DMS53 treated with DMSO at 0.1 percent for 48 hours (cell line): Measurements from ENCODE around the gene IFT57.

Source experiments
- DNase-seq: peaks from one replicate; lab custom pipeline; 2025; ENCODE audit not compliant: unreplicated experiment; lab: John Stamatoyannopoulos, UW

The IFT57 gene

DNA sequence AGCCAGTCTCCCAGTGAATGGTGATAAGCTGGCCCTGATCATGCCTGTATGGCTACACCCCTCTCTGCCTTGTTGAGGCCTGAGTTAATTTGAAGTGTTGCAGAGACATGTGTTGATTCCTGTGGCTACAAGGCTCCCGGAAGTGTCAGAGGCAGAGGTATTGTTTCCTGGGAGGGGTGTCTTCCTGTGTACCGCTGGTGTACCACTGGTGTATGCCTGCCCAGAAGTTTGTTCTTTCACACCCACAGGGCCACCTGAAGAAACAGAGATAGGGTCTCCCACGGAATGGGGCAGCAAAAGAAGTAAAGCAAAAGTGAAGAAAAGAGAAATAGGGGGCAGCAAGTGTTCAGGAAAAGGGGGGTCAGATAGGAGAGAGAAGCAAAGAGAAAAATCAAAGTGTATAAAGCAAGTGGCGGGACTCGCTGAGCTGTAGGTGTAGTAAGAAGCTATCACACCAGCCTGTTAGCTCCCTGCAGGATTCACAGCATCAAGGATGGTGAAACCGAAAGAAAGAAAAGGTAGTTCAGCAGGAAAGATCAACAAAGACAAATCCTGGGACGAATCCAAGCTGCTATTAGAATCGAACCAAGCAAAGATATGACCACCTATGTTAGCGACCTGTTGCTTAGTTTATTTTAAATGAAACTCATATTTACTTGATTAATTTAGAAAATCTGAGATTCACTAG, 94.8 kb downstream of the IFT57 start:
- no peak for DNase-seq

DNA sequence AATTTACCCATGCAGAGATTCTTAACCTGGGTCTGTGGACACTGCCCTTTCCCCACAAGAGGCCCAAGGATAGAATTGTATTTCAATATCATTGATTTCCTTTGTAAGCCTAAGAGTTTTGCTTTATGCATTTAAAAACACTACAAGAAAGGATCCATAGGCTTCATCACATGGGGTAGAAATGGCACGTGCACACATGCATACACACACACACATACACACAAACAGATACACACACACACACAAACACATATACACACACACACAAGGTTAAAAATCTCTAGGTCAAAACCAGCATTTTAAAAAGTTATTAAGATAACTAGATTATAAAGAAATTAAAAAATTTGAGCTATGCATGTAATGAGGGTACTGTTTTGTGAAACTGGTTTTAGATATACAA, 95.9 kb downstream of the IFT57 start:
- no peak for DNase-seq

DNA sequence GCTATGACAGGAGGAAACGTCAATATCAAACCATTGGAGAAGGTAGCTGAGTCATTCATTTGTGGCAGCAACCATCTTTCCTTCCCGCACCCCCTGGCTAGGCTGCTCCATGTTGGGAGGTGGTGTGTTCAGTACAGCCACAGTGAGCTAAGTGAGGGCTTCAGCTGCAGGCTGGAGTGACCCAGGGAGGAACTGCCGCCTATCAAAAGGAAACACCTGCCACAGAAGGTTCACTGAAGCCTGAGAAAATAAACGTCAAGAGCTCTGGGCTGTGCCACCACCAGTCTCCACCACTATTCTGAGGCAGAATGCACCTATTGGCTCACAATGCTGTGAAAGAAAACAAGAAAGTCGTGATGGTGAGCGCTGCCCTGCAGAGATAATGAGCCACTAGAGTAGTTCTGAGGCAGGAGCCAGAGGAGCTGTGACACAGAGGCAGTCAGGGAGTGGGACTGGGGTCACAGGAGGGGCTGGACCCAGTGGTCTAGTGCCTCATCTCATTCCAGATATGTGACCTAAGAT, 96.6 kb downstream of the IFT57 start:
- peak; percentile 49 for DNase-seq

DNA sequence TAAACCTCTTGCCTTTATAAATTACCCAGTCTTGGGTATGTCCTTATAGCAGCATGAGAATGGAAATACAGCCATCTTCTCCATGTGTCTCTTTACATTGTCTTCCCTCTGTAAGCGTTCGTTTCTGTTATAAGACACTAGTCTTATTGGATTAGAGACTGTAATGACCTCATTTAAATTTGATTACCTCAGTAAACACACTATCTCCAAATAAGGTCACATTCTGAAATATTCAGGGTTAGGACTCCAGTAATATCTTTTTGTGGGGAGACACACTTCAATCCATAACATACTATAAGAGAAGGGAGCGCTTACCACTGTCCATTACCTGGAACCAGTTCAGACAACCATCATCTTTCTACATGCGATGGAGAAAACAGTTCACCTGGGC, 97.1 kb downstream of the IFT57 start:
- no peak for DNase-seq

DNA sequence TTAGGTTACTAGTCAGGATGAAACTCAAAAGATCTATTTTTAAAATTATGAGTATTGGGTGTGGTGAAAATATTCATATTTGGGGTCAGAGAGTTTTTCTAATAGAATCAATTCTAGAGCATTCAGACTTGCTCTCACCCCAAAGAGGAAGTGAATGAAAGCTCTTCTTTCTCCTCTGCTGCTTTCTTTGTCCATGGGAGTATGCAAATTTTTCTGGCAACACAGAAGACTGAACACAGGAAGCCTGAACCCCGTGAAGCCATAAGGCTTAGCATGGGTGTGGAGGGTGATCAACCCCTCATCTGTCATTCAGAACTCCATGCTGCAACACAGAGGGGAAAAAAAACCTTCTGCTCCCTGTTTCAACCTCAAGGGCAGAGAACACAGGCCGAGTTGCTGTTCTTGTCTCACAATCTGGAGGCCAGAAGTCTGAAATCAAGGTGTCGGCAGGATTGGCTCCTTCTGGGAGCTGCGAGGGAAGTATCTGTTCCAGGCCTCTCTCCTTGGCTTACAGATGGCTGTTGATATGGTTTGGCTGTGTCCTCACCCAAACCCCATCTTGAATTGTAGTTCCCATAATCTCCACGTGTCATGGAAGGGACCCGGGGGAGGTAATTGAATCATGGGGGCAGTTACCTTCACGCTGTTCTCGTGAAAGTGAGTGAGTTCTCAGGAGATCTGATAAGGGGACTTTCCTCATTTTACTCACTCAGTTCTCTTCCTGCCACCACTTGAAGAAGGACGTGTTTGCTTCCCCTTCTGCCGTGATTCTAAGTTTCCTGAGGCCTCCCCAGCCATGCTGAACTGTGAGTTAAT, 97.7 kb downstream of the IFT57 start:
- DNase-seq, result no peak

- DNase-seq, result no peak
Observed at GRCh38 chr3:108123326-108123725, 98.9 kb downstream of the IFT57 start.

- DNase-seq, result no peak
Observed at GRCh38 chr3:108122276-108122675, 99.9 kb downstream of the IFT57 start.

DNA sequence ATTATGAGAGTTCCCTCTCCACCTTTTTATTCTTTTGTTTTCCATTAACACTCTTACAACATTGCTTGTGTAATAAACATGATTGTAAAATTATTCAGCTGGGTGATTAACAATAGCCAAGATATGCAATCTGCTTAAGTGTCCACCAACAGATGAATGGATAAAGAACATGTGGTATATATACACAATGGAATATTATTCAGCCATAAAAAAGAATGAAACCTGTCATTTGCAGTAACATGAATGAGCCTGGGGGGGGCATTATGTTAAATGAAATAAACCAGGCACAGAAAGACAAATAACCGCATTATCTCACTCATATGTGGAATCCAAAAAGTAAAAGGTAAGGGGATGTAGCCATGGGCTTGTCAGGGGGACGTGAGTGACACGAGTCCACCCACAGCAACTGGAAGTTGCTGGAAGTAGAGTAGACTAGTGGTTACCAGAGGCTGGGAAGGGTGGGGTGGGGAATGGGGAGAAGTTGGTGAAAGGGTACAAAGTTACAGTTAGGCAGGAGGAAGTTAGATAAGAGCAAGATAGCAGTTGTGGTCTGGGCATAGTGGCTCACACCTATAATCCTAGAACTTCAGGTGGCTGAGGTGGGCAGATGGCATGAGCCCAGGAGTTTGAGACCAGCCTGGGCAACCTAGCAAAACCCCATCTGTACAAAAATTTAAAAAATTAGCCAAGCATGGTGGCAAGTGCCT, 102.7 kb downstream of the IFT57 start:
- DNase-seq, result no peak

- DNase-seq, result no peak
Observed at GRCh38 chr3:108118038-108118768, 104.0 kb downstream of the IFT57 start.

GRCh38 chr3:108117241-108117775, 104.9 kb downstream of the IFT57 start:
- no peak for DNase-seq

GRCh38 chr3:108114423-108115065, 107.7 kb downstream of the IFT57 start:
- no peak for DNase-seq

DNA sequence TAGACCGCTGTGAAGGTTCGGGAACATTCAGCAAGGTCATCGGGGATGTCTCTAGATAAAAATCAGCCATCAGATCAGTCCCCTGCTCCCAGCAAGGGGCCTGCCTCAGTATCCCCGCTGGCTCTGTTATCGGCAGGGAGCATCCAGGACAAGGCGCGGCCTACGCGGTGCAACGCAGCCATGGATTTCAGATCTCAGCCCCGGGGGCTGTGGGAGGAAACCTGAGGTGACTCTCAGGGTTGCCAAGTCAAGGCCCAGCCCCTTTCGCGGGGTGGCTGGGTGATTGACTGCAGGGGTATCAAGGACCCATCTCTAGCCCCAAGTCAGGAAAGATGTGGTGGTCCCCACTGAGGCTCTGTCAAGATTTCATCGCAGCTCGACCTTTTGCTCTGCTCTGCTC, 108.2 kb downstream of the IFT57 start:
- no peak for DNase-seq

GRCh38 chr3:108110934-108111333, 111.3 kb downstream of the IFT57 start:
- DNase-seq, result no peak
